H1 (cell line): ENCODE measurements around the gene ELMO1. TPM values are rescaled to one million over a fixed set of nuclear protein-coding genes. Genes with fewer than 3 reads are reported as not detected.

Source experiments
- BRCA1 ChIP-seq: IDR thresholded peaks from 2 replicates; pipeline ENCODE4 v1.6.1; 2012; ENCODE audit warnings: low read depth, low read length, improper control_type of control experiment
- CBX8 ChIP-seq: fragments of 300-800, 300-1000 bp; sonication (generic); IDR thresholded peaks from 2 replicates; pipeline ENCODE4 v1.7.1; 2016; ENCODE audit warnings: low read depth, low read length, borderline replicate concordance
- CHD1 ChIP-seq: IDR thresholded peaks from 2 replicates; pipeline ENCODE4 v1.6.1; 2012; ENCODE audit warnings: low read depth, low read length, improper control_type of control experiment
- GTF2F1 ChIP-seq: IDR thresholded peaks from 2 replicates; pipeline ENCODE4 v1.6.1; 2012; ENCODE audit warnings: low read depth, low read length, improper control_type of control experiment, borderline replicate concordance
- POLR2A ChIP-seq, 2 experiments: IDR thresholded peaks; 1 replicate in 1 of 2; 2 replicates in 1 of 2; pipeline ENCODE4 v1.6.1; 2011; ENCODE audit warnings: low read depth in 2 of 2, low read length in 2 of 2, mild to moderate bottlenecking in 2 of 2; ENCODE audit errors: control extremely low read depth in 1 of 2
- SP2 ChIP-seq: IDR thresholded peaks from 2 replicates; pipeline ENCODE4 v1.6.1; 2012; ENCODE audit warnings: mild to moderate bottlenecking, low read length, inconsistent platforms
- polyA plus RNA-seq, 7 experiments: library from polyadenylated mRNA; depleted of rRNA in 3 of 7; stranded (reverse) in 5 of 7; unstranded in 2 of 7; fragments of >200 nt in 5 of 7; fragments of 200-250 nt in 2 of 7; gene quantifications; 1 replicate in 5 of 7; 2 replicates in 1 of 7; 4 replicates in 1 of 7; pipeline versions ENCODE4 v1.2.1 to v1.2.3, GENCODE V29; 2011 to 2013; ENCODE audit warnings: missing spikeins in 2 of 7, mixed read lengths in 2 of 7
- total RNA-seq: library from RNA; stranded (reverse); fragmentation: NEBNext Ultra II Directional; extraction: Animal tissue kit (Norgen Biotek cat#: 25700); gene quantifications from 2 replicates; pipeline ENCODE4 v1.2.1, GENCODE V29; 2021

ELMO1 gene
- total and polyA plus RNA-seq, 2 of the 8 experiments (the other 6 are each of a cell fraction or from before 2014, with no cell fraction given): 18.4 to 21.0 TPM

DNA sequence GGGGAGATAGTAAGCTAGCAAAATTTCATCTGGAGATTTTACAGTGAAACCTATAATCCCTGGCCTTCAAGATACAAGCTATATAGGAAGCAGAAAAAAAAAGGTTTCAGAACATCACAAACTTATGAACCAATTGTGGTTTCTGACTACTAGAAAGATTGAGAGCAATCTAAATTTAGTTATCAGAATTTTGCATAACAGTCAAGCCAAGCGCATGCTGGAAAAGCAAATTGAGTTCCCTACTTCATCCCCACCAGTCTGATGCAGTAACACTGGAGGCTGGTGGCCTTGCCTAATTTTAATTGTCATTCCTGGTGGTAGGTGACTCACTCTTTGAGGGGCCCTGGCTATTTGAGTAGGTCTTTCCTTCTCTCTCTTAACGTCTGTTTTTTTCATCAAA is 46.3 kb upstream of the ELMO1 start (continued):
- TF ChIP-seq BRCA1 (no peak), GTF2F1 (no peak), SP2 (no peak), CBX8 (no peak), POLR2A (IDR thresholded peaks at IDR 0.05; ENCODE audit: control extremely low read depth in 1 of 2, low read depth in 2 of 2, low read length in 2 of 2) (no peak), CHD1 (no peak)
